Parathyroid adenoma (tissue), 2 donors: ENCODE measurements around the gene CDIPT.
A peak's percentile ranks its signal among the peaks of the same experiment; 100 is the strongest.

Source experiments
- H2AFZ ChIP-seq: fragments of 300-600 bp; sonication (generic); one replicate; pipeline ENCODE4 v1.7.0; 2017; ENCODE audit warnings: antibody characterized with exemption, mild to moderate bottlenecking
- H3K27ac ChIP-seq: fragments of 300-600 bp; sonication (generic); one replicate; pipeline ENCODE4 v1.7.0; 2017
- H3K27me3 ChIP-seq: fragments of 300-600 bp; sonication (generic); one replicate; pipeline ENCODE4 v1.7.0; 2017; ENCODE audit warnings: low read length; ENCODE audit not compliant: control insufficient read depth, insufficient read depth
- H3K36me3 ChIP-seq: fragments of 300-600 bp; sonication (generic); one replicate; pipeline ENCODE4 v1.7.0; 2017; ENCODE audit warnings: low read length; ENCODE audit not compliant: control insufficient read depth, insufficient read depth
- H3K4me1 ChIP-seq: fragments of 300-600 bp; sonication (generic); one replicate; pipeline ENCODE4 v1.7.0; 2017; ENCODE audit warnings: control low read depth
- H3K4me2 ChIP-seq: fragments of 300-600 bp; sonication (generic); one replicate; pipeline ENCODE4 v1.7.0; 2017; ENCODE audit warnings: low read length
- H3K4me3 ChIP-seq: fragments of 300-600 bp; sonication (generic); one replicate; pipeline ENCODE4 v1.7.0; 2017; ENCODE audit warnings: low read depth, low read length
- H3K79me2 ChIP-seq: fragments of 300-600 bp; sonication (generic); one replicate; pipeline ENCODE4 v1.7.0; 2017; ENCODE audit warnings: control low read depth
- H3K9ac ChIP-seq: fragments of 300-600 bp; sonication (generic); one replicate; pipeline ENCODE4 v1.7.0; 2017; ENCODE audit warnings: mild to moderate bottlenecking
- H3K9me3 ChIP-seq: fragments of 300-600 bp; sonication (generic); one replicate; pipeline ENCODE4 v1.7.0; 2017; ENCODE audit warnings: low read length; ENCODE audit not compliant: control insufficient read depth
- CTCF ChIP-seq: fragments of 300-600 bp; sonication (generic); IDR thresholded peaks from one replicate; pipeline ENCODE4 v1.7.0; 2017; ENCODE audit warnings: antibody characterized with exemption, mild to moderate bottlenecking
- donor health status: primary hyperparathyroidism.

The CDIPT gene

GRCh38 chr16:29900102-29900887 is 37.3 kb upstream of the CDIPT start, which contains the start of gene ASPHD1:
Gene ASPHD1 (plus strand): TSS chr16:29900488. CDS start chr16:29900972, 484 bp downstream.
- no peak for TF ChIP-seq CTCF
- peak within 1 kb of the TSS; percentile 97 for H3K27ac ChIP-seq
- H3K9me3 ChIP-seq, result no peaks in the 10 kb centered on the region
- H3K79me2 ChIP-seq, result no peaks in the 10 kb centered on the region
- H3K27me3 ChIP-seq, result no peaks in the 10 kb centered on the region
- H3K4me3 ChIP-seq, result peak within 1 kb of the TSS; percentile 22
- peaks cover 11% of the 10 kb centered on the region for H3K4me1 ChIP-seq
- no peaks in the 10 kb centered on the region for H3K36me3 ChIP-seq
- peak within 1 kb of the TSS; percentile 39 for H3K9ac ChIP-seq
- peak within 1 kb of the TSS; percentile 56 for H3K4me2 ChIP-seq
- peak within 1 kb of the TSS; percentile 97 for H2AFZ ChIP-seq

DNA sequence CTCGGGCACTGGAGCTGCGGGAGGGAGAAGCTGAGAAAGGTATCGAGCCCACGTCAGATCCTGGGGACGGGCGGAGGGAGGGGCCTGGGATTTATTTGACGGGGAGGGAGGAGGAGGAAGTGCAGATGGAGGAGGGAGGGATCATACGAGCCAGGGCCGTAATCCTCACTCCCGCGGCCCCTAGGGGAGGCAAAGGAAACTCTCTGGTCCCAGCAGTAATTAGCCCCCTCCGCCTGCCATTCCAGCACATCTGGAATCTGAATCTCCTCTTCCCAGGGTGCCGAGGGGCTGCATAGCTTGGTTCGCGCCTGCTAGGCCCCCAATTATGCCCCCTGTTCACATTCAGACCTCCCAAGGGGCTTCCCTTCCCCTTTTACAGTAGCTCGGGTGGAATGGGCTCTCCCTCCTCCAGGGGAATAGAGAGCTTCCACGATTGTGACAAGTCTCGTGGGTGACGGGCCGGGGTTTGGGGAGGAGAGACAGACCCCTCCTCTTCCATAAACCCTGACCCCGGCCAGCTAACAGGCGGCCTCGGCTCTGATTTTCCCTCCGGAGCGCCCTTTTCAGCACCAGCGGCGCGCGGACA is 36.6 kb upstream of the CDIPT start, which contains the start of gene SEZ6L2:
Gene SEZ6L2, minus strand, starts transcription at position 35 of the 586 bp plus-strand sequence. CDS start 531 bp downstream, outside the sequence.
- H3K27me3 ChIP-seq, result no peaks in the 10 kb centered on the region
- H3K9me3 ChIP-seq, result no peaks in the 10 kb centered on the region
- H3K79me2 ChIP-seq, result no peaks in the 10 kb centered on the region
- H3K4me1 ChIP-seq, result peaks cover 11% of the 10 kb centered on the region
- H3K9ac ChIP-seq, result peak within 1 kb of the TSS; percentile 64
- H3K27ac ChIP-seq, result peak within 1 kb of the TSS; percentile 97
- peak within 1 kb of the TSS; percentile 56 for H3K4me2 ChIP-seq
- TF ChIP-seq CTCF, result peak; percentile 38
- H3K4me3 ChIP-seq, result peak within 1 kb of the TSS; percentile 22
- H3K36me3 ChIP-seq, result no peaks in the 10 kb centered on the region
- H2AFZ ChIP-seq, result peak within 1 kb of the TSS; percentile 97

DNA sequence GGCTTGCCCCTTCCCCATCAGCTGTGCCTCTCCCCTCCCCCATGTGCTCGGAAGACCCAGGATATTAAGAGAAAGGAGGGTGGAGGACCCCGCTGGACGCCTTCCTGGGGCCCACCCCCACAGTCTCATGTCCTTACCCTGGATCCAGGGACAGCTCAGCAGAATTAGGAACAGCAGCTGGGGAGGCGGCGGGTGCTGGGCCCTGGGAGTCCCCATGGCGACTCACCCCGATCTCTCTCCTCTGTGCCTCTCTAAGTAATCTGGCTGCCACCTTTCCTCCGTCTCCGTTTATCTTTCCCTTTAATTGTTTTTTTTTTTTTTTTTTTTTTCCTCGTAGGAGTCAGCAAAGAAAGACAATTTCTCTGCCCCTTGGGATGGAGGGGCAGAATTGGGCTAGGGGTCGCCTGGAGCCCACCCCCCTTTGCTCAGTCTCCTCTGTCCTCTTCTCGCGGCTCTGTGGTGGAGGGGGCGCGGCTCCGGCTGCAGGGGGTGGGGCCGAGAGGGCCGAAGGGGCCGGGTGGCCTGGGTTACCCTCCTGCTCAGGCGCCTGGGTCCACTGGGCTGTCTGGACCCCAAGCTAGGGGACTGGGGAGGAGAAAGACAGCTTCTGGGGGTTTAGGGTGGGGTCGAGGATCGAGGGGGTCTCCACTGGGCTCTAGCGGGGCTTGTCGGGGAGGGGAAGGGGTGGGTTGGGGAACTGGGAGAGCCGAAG is 35.9 kb upstream of the CDIPT start:
- H3K9me3 ChIP-seq, result no peaks in the 10 kb centered on the region
- H2AFZ ChIP-seq, result peak overlapping the region; percentile 97
- H3K4me2 ChIP-seq, result no peak overlapping the region
- no peaks in the 10 kb centered on the region for H3K79me2 ChIP-seq
- H3K36me3 ChIP-seq, result no peaks in the 10 kb centered on the region
- peaks cover 11% of the 10 kb centered on the region for H3K4me1 ChIP-seq
- no peak for TF ChIP-seq CTCF
- H3K9ac ChIP-seq, result peak overlapping the region; percentile 64
- peak overlapping the region; percentile 22 for H3K4me3 ChIP-seq
- H3K27me3 ChIP-seq, result no peaks in the 10 kb centered on the region
- peak overlapping the region; percentile 97 for H3K27ac ChIP-seq

DNA sequence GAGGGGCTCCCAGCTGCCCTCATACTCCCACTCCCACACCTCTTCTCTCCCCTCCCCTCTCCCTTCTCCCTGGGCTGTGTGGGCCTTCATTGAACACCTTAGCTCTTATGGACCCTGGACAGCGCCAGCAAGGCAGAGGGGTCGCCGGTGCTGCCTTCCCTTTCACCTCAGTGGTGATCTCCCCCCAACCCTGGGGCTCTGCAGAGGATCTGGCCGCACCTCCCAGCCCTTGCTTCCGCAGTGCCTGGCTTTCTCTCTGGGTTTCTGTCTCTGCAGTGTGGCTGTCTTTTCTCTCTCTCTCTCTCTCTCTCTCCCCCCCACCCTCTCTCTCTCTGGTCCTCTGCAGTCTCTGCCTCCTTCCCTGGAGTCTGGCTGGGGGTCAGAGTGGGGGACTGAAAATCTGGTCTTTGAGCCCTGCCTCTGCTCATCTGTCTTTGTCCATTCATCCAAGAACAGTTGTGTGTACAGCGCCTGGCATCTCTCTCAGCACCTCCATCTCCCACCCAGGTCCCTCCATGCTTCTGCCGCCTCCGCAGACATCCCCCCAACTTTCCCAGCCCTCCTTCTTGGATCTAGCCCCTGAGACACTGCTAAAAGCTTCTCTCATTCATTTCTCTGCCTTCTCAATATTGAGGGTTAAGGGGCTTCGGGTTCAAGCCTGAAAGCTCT is 35.2 kb upstream of the CDIPT start:
- Histone ChIP-seq H3K4me1 (peaks cover 11% of the 10 kb centered on the region), H3K9ac (no peak overlapping the region), H3K36me3 (no peaks in the 10 kb centered on the region), H3K79me2 (no peaks in the 10 kb centered on the region), H3K27ac (no peak overlapping the region), H3K4me3 (no peak overlapping the region), H2AFZ (peak overlapping the region; percentile 97), H3K27me3 (no peaks in the 10 kb centered on the region), H3K4me2 (no peak overlapping the region), H3K9me3 (no peaks in the 10 kb centered on the region)
- TF ChIP-seq CTCF, result no peak
